Testis (tissue), 3 donors: ENCODE data around the gene POLH. TPM values are rescaled to one million over a fixed set of nuclear protein-coding genes. Genes with fewer than 3 reads are reported as not detected.
"Not testable (repeated sequence)": the region's sequence is repeated elsewhere in the genome, so short reads cannot be mapped to it uniquely, and the experiment has no call there.

ENCODE experiments used
- DNase-seq: peaks from one replicate; pipeline ENCODE4 v3.0.0-alpha.2; 2019
- H3K27ac ChIP-seq, 2 donors: fragments of 200-600 bp; sonication (generic); one replicate each; pipeline ENCODE4 v1.5.1; 2019
- H3K27me3 ChIP-seq: fragments of 200-600 bp; sonication (generic); one replicate; pipeline ENCODE4 v1.5.1; 2019
- H3K36me3 ChIP-seq: fragments of 200-600 bp; sonication (generic); one replicate; pipeline ENCODE4 v1.5.1; 2017; ENCODE audit warnings: low read depth; ENCODE audit errors: missing control alignments
- H3K4me1 ChIP-seq: fragments of 200-600 bp; sonication (generic); one replicate; pipeline ENCODE4 v1.5.1; 2019
- H3K4me3 ChIP-seq, 2 donors: fragments of 200-600 bp; sonication (generic); one replicate each; pipeline ENCODE4 v1.5.1; 2017 to 2019
- H3K9me3 ChIP-seq: fragments of 200-600 bp; sonication (generic); one replicate; pipeline ENCODE4 v1.5.1; 2017
- POLR2A ChIP-seq: fragments of 450-650 bp; IDR thresholded peaks from one replicate; pipeline ENCODE4 v1.6.1; 2017; ENCODE audit warnings: antibody characterized with exemption, mild to moderate bottlenecking, moderate library complexity
- WGBS, 2 donors: methylation state at CpG; one replicate each; pipeline ENCODE4 v1.1.5; 2018; 5-methylcytosine and 5-hydroxymethylcytosine counted together
- intact Hi-C: fragments of 100-400 bp; cut with DNase I; formaldehyde crosslinking; loops from one replicate; pipeline ENCODE4 v1.15.1; 2023; ENCODE audit warnings: low total_unique reads
- polyA plus RNA-seq: library from polyadenylated mRNA; stranded (reverse); fragments of 350-450 nt; fragmentation: Illumina TruSeq; extraction: RNeasy Lipid Tissue Mini Kit (QIAGEN cat#74804); gene quantifications from one replicate; pipeline ENCODE4 v1.2.3, GENCODE V29; 2014; ENCODE audit warnings: low read depth, low replicate concordance; ENCODE audit not compliant: insufficient read depth
- total RNA-seq, 2 donors: library from RNA; depleted of rRNA; stranded (reverse); fragments of >200 nt; gene quantifications; one replicate each; pipeline ENCODE4 v1.2.3, GENCODE V29; 2016
- TF ChIP-seq, protein P1 (sequence below), 3 experiments: fragments of 450-650 bp in 2 of 3; fragments of 200-600 bp in 1 of 3; sonication (generic) in 1 of 3; IDR thresholded peaks; one replicate each; pipeline ENCODE4 v1.5.1; 2016 to 2019; ENCODE audit warnings: antibody characterized with exemption in 3 of 3, mild to moderate bottlenecking in 2 of 3, moderate library complexity in 1 of 3

POLH gene
- total and polyA plus RNA-seq, 3 donors from 2014 or later: 11.7 to 29.5 (median 18.3) TPM

DNA sequence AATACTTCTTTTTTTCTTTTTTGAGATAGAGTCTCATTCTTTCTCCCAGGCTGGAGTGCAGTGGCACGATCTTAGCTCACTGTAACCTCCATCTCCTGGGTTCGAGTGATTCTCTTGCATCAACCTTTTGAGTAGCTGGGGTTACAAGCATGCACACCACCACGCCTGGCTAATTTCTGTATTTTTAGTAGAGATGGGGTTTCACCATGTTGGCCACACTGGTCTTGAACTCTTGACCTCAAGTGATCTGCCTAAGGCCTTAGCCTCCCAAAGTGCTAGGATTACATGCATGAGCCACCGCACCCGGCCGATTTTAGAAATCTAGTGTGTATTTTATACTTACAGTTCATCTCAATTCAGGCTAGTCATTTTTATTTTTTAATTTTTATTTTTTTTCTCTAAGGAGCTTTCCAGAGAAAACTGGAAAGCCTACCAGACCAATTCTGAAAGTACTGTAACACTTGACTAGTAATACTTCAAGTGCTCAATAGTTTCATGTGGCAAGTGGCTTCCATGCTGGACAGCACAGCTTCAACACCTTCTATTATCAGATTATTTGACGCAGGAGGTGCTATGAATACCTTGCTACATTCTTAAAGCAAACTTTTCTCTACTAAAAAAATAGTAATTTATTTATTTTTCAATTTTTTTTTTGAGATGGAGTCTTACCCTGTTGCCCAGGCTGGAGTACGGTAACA is 34.1 kb upstream of the POLH start:
- H3K36me3 ChIP-seq: no peaks in the 10 kb centered on the region
- H3K27ac ChIP-seq: no peak overlapping the region
- H3K4me1 ChIP-seq: no peaks in the 10 kb centered on the region
- TF ChIP-seq, protein P1, sequence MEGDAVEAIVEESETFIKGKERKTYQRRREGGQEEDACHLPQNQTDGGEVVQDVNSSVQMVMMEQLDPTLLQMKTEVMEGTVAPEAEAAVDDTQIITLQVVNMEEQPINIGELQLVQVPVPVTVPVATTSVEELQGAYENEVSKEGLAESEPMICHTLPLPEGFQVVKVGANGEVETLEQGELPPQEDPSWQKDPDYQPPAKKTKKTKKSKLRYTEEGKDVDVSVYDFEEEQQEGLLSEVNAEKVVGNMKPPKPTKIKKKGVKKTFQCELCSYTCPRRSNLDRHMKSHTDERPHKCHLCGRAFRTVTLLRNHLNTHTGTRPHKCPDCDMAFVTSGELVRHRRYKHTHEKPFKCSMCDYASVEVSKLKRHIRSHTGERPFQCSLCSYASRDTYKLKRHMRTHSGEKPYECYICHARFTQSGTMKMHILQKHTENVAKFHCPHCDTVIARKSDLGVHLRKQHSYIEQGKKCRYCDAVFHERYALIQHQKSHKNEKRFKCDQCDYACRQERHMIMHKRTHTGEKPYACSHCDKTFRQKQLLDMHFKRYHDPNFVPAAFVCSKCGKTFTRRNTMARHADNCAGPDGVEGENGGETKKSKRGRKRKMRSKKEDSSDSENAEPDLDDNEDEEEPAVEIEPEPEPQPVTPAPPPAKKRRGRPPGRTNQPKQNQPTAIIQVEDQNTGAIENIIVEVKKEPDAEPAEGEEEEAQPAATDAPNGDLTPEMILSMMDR (IDR thresholded peaks at IDR 0.05): no peak
- TF ChIP-seq POLR2A: no peak
- intact Hi-C loops: no loop called here
- WGBS, 2 donors: 95 to 96% methylated on average over 8 of the region's 8 CpGs
- H3K4me3 ChIP-seq: no peak overlapping the region
- DNase-seq: no peak
- no peaks in the 10 kb centered on the region for H3K27me3 ChIP-seq
- H3K9me3 ChIP-seq: no peaks in the 10 kb centered on the region

GRCh38 chr6:43544461-43544860 is 31.5 kb upstream of the POLH start:
- no peaks in the 10 kb centered on the region for H3K36me3 ChIP-seq
- 64 to 73% methylated on average over 4 of the region's 4 CpGs for WGBS, 2 donors
- intact Hi-C loops: no loop called here

GRCh38 chr6:43547222-43547621 is 28.8 kb upstream of the POLH start:
- TF ChIP-seq, protein P1 (IDR thresholded peaks at IDR 0.05): no peak
- TF ChIP-seq POLR2A: no peak
- Histone ChIP-seq H3K27ac (no peak overlapping the region), H3K27me3 (no peaks in the 10 kb centered on the region), H3K36me3 (no peaks in the 10 kb centered on the region), H3K9me3 (no peaks in the 10 kb centered on the region), H3K4me3 (no peak overlapping the region), H3K4me1 (no peaks in the 10 kb centered on the region)
- no peak for DNase-seq
- WGBS, 2 donors: 83 to 93% methylated on average over 3 of the region's 3 CpGs
- intact Hi-C loops: no loop called here

More at GRCh38 chr6:43544461-43544860, 31.5 kb upstream of the POLH start:
- H3K27ac ChIP-seq: no peak overlapping the region
- no peaks in the 10 kb centered on the region for H3K4me1 ChIP-seq
- no peaks in the 10 kb centered on the region for H3K9me3 ChIP-seq
- H3K4me3 ChIP-seq: no peak overlapping the region
- TF ChIP-seq, protein P1 (IDR thresholded peaks at IDR 0.05): no peak
- TF ChIP-seq POLR2A: no peak
- H3K27me3 ChIP-seq: no peaks in the 10 kb centered on the region
- DNase-seq: no peak

DNA sequence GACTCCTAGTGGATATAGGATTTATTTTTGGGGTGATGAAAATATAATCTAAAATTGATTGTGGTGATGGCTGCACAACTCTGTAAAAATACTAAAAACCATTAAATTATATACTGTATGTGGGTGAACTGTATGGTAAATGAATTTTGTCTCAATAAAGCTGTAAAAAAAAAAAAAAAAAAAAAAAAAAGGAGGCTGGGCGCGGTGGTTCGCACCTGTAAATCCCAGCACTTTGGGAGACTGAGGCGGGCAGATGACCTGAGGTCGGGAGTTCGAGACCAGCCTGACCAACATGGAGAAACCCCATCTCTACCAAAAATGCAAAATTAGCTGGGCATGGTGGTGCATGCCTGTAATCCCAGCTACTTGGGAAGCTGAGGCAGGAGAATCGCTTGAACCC is 18.4 kb upstream of the POLH start:
- WGBS, 2 donors: 97 to 99% methylated on average over 7 of the region's 7 CpGs
- H3K27me3 ChIP-seq, H3K4me3 ChIP-seq, H3K4me1 ChIP-seq, H3K36me3 ChIP-seq, H3K9me3 ChIP-seq, H3K27ac ChIP-seq, intact Hi-C loops, DNase-seq: not testable (repeated sequence)

DNA sequence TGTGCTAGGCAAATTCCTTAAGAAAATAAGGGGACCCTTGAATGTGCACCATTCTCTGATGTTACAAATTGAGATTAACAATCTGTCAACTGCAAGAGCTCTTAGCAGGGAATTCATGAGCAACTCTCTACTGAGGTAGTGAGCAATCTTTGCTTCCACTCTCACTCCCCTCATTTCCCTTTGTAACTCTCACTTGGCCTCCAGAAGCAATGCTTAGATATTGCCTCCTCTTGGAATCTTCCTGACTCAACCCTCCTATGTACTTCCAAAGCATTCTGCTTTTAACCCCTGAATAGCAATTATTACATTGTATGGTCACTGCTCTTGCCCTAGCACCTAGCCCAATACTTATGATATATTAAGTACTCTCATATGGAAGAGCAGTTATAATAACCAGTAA is 16.7 kb upstream of the POLH start:
- no peak for DNase-seq
- Histone ChIP-seq H3K27me3 (no peaks in the 10 kb centered on the region), H3K4me3 (no peak overlapping the region), H3K9me3 (no peaks in the 10 kb centered on the region), H3K36me3 (no peaks in the 10 kb centered on the region), H3K27ac (no peak overlapping the region), H3K4me1 (no peaks in the 10 kb centered on the region)
- TF ChIP-seq, protein P1 (IDR thresholded peaks at IDR 0.05): no peak
- TF ChIP-seq POLR2A: no peak
- intact Hi-C loops: no loop called here
